Stomach (tissue), 9 donors: ENCODE results near the gene C2CD4A. TPM values are rescaled to one million over a fixed set of nuclear protein-coding genes. Genes with fewer than 3 reads are reported as not detected.

Experiments
- DNase-seq, 2 donors: peaks; one replicate each; pipeline versions ENCODE4 v3.0.0 to v3.0.0-alpha.2; 2013 to 2019
- H3K27ac ChIP-seq, 5 donors: fragments of 200-600 bp in 4 of 5; sonication (generic) in 4 of 5; one replicate each; pipeline ENCODE4 v1.5.1; 2013 to 2019; ENCODE audit warnings: mild to moderate bottlenecking in 1 of 5, moderate library complexity in 1 of 5
- H3K27me3 ChIP-seq, 3 donors: fragments of 200-600 bp; sonication (generic); one replicate each; pipeline ENCODE4 v1.5.1; 2017 to 2019; ENCODE audit warnings: mixed run types in 1 of 3
- H3K36me3 ChIP-seq, 4 donors: fragments of 200-600 bp; sonication (generic); 1 replicate in 3 of 4; 2 replicates in 1 of 4; pipeline ENCODE4 v1.5.1; 2016 to 2019
- H3K4me1 ChIP-seq, 4 donors: fragments of 200-600 bp; sonication (generic); one replicate each; pipeline ENCODE4 v1.5.1; 2016 to 2019
- H3K4me3 ChIP-seq, 4 donors: fragments of 200-600 bp; sonication (generic) in 3 of 4; one replicate each; pipeline ENCODE4 v1.5.1; 2016 to 2019; ENCODE audit warnings: mild to moderate bottlenecking in 1 of 4
- H3K9me3 ChIP-seq, 4 donors: fragments of 200-600 bp; sonication (generic); one replicate each; pipeline ENCODE4 v1.5.1; 2016 to 2019
- EP300 ChIP-seq: sonication (generic); formaldehyde crosslinking; IDR thresholded peaks from one replicate; pipeline ENCODE4 v1.6.1; 2017; ENCODE audit warnings: antibody characterized with exemption
- POLR2A ChIP-seq, 4 donors: fragments of 450-650 bp; IDR thresholded peaks; one replicate each; pipeline ENCODE4 v1.6.1; 2016; ENCODE audit warnings: antibody characterized with exemption in 4 of 4, control low read depth in 2 of 4, mild to moderate bottlenecking in 1 of 4, moderate library complexity in 1 of 4
- POLR2AphosphoS5 ChIP-seq, 3 donors: sonication (generic); formaldehyde crosslinking; IDR thresholded peaks; one replicate each; pipeline ENCODE4 v1.6.1; 2016; ENCODE audit warnings: antibody characterized with exemption in 3 of 3
- WGBS, 5 donors: extraction: QIAGEN DNeasy Blood & Tissue Kit in 3 of 5; methylation state at CpG; one replicate each; pipeline versions ENCODE4 v1.1.5 to v1.1.7; 2013 to 2018; 5-methylcytosine and 5-hydroxymethylcytosine counted together
- intact Hi-C: fragments of 100-400 bp; cut with DNase I; formaldehyde crosslinking; loops from one replicate; pipeline ENCODE4 v1.15.1; 2023; ENCODE audit warnings: low total_unique reads
- polyA plus RNA-seq, 3 donors: library from polyadenylated mRNA; stranded (reverse); fragments of 200-250 nt; gene quantifications; one replicate each; pipeline ENCODE4 v1.2.3, GENCODE V29; 2013
- total RNA-seq, 5 donors: library from RNA; depleted of rRNA; stranded (reverse); fragments of >200 nt; gene quantifications; one replicate each; pipeline versions ENCODE4 v1.1.0 to v1.2.3, GENCODE V29; 2014 to 2016
- TF ChIP-seq, protein P1 (sequence below), 7 experiments: fragments of 450-650 bp in 4 of 7; fragments of 200-600 bp in 3 of 7; sonication (generic) in 3 of 7; IDR thresholded peaks; one replicate each; pipeline ENCODE4 v1.5.1; 2016 to 2019; ENCODE audit warnings: antibody characterized with exemption in 7 of 7, control low read depth in 2 of 7, mild to moderate bottlenecking in 1 of 7
- donor health status: healthy with polysubstance abuse.
- donor health status: Bipolar disorder and iron deficiency.
- donor health status: healthy.

Gene C2CD4A
- total and polyA plus RNA-seq, 8 donors: 0.29 to 3.0 (median 1.8) TPM; not detected in 2

DNA sequence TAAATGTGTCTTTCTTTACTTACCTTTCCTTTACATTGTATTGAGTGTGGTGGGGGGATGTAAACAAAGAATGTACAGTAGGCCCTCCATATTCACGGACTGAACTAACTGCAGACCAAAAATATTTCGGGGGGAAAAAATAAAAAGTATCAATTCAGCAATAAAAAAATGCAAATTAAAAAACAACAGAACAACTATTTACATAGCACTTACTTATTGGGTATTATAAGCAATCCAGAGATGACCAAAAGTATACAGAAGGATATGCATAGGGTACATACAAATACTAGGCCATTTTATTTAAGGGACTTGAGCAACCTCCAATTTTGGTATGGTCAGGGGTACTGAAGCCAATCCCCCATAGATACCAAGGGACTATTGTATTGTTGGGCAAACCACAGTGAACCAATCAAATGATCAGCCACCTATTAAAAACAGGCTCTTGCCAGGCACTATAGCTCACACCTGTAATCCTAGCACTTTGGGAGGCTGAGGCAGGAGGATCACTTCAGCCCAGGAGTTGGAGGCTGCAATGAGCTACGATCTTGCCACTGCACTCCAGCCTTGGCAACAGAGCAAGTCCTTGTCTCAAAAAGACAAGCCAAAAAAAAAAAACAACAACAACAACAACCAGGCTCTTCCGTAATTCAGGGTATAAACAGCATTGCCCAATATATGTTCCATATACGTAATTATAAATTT is 8.3 kb upstream of the C2CD4A start:
- intact Hi-C loops: no loop called here
- TF ChIP-seq POLR2A (IDR thresholded peaks at IDR 0.05): no peak
- TF ChIP-seq, protein P1, sequence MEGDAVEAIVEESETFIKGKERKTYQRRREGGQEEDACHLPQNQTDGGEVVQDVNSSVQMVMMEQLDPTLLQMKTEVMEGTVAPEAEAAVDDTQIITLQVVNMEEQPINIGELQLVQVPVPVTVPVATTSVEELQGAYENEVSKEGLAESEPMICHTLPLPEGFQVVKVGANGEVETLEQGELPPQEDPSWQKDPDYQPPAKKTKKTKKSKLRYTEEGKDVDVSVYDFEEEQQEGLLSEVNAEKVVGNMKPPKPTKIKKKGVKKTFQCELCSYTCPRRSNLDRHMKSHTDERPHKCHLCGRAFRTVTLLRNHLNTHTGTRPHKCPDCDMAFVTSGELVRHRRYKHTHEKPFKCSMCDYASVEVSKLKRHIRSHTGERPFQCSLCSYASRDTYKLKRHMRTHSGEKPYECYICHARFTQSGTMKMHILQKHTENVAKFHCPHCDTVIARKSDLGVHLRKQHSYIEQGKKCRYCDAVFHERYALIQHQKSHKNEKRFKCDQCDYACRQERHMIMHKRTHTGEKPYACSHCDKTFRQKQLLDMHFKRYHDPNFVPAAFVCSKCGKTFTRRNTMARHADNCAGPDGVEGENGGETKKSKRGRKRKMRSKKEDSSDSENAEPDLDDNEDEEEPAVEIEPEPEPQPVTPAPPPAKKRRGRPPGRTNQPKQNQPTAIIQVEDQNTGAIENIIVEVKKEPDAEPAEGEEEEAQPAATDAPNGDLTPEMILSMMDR (IDR thresholded peaks at IDR 0.05): no peak
- no peak for TF ChIP-seq EP300
- no peak for TF ChIP-seq POLR2AphosphoS5 (IDR thresholded peaks at IDR 0.05)
- WGBS, 5 donors: 82 to 89% (median 85%) methylated on average over 5 of the region's 5 CpGs
- H3K36me3 ChIP-seq: no peaks in the 10 kb centered on the region
- no peaks in the 10 kb centered on the region for H3K9me3 ChIP-seq
- no peak for DNase-seq
- H3K27me3 ChIP-seq: no peaks in the 10 kb centered on the region
- H3K4me3 ChIP-seq: peak overlapping the region in 3 of 4 donors; percentile 15 to 93 (median 65)
- peak overlapping the region in 1 of 5 donors; percentile 99 for H3K27ac ChIP-seq
- H3K4me1 ChIP-seq: peaks cover 12 to 52% (median 37%) of the 10 kb centered on the region in 4 donors

DNA sequence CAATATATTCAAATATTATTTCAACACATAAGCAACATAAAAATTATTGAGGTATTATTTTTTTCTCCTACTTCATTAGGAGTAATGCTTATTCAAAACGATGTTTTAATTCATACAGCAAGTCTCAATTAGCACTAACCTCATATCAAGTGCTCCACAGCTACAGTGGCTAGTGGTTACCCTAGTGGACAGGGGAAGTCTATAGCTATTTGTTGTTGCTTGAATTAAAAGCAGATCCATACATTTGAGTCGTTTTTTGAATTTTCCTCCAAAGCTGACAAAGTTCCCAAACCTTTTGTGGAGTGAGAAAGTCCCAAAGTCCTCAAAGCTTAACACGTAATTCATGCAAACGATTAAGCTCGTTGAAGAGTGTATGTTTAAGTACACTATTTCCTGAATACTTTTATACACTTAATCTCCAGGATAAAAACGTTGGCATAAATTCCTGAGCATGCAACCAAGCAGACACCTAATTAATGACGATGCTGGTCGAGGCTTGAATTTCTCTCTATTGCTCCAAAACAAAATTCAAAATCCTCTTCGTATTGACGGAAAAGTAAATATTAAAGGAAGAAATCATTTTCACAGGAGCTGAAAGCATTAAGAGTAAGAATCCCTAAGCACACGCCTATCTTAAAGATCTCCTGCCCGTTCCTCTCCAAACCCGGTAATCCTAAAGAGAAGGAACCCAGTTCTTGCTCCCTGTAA is 7.5 kb upstream of the C2CD4A start:
- H3K27ac ChIP-seq: peak overlapping the region; percentile 89 to 99 (median 95)
- peak overlapping the region; percentile 64 to 93 (median 75) for H3K4me3 ChIP-seq
- no peak for TF ChIP-seq POLR2A (IDR thresholded peaks at IDR 0.05)
- no peak for TF ChIP-seq POLR2AphosphoS5 (IDR thresholded peaks at IDR 0.05)
- TF ChIP-seq EP300: no peak
- H3K9me3 ChIP-seq: no peaks in the 10 kb centered on the region
- intact Hi-C loops: no loop called here
- WGBS, 5 donors: 2 to 5% (median 3%) methylated on average over 13 of the region's 13 CpGs
- H3K4me1 ChIP-seq: peaks cover 8 to 51% (median 33%) of the 10 kb centered on the region in 4 donors
- no peaks in the 10 kb centered on the region for H3K27me3 ChIP-seq
- no peaks in the 10 kb centered on the region for H3K36me3 ChIP-seq
- peak in 1 of 2 donors; percentile 20 for DNase-seq

DNA sequence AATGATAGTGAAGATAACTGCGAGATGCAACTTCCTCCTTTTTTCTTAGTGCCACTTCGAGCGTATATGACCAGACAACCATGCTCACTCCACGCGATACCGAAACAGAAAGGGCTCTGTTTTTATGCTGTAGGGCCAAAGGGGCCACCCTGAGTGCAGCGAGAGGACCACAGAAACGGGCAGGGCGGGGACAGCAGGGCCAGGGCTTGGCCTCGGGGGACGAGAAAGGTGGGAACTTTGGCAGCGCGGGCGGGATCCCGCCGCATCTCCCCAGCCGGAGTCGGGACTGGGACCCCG is 7.0 kb upstream of the C2CD4A start:
- H3K4me3 ChIP-seq: peak overlapping the region; percentile 64 to 93 (median 75)
- TF ChIP-seq EP300 (no peak), POLR2AphosphoS5 (IDR thresholded peaks at IDR 0.05) (peak in 1 of 3 donors; percentile 0), POLR2A (IDR thresholded peaks at IDR 0.05) (no peak)
- TF ChIP-seq, protein P1 (IDR thresholded peaks at IDR 0.05): no peak
- no peaks in the 10 kb centered on the region for H3K9me3 ChIP-seq
- H3K4me1 ChIP-seq: peaks cover 8 to 51% (median 33%) of the 10 kb centered on the region in 4 donors
- H3K27ac ChIP-seq: peak overlapping the region; percentile 89 to 99 (median 95)
- DNase-seq: peak; percentile 55 to 83
- no peaks in the 10 kb centered on the region for H3K36me3 ChIP-seq
- H3K27me3 ChIP-seq: no peaks in the 10 kb centered on the region
- 0% methylated on average over 10 to 19 of the region's 19 CpGs for WGBS, 5 donors
- intact Hi-C loops: no loop called here

DNA sequence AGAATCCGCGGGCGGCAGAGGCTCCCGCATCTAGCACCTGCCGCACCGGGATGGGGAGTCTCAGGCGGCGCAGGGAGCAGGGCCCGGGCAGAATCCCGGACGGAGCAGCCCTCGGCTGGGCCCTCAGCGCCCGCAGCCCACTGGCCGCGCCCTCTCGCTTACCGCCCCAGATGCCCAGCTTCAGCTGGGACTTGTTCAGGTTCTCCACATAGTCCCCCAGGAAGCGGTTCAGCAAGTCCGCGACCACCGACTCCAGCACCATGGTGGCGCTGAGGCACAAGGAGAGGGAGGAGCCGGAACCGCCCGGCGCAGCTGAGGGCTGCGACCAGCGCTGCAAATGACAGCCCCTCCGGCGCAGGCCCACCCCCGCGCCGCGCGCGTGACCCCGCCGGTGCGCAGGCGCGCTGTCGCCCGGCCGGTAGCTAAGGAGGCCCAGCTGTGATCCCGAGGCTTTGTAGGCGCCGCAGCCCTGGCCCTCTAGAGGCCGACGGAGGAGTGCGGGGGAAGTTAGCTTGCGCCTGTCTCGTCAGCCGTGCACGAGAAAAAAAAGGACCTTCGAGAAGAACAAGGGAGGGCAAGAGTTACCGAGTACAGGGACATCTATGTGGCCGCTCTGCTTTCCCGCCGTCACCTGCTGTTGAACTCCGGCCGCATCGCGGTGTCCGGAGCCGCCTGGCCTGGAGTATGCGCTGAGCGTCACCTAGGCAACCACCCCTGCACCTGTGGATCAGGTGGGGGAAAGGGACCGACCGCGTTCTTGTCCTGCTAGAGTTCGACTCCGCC is 6.5 kb upstream of the C2CD4A start, which contains the start of gene VPS13C:
Gene VPS13C, minus strand, starts transcription at position 335 of the 783 bp plus-strand sequence. Its CDS starts 73 bp downstream, at position 262.
- Histone ChIP-seq H3K27me3 (no peaks in the 10 kb centered on the region), H3K27ac (peak within 1 kb of the TSS; percentile 89 to 99 (median 95)), H3K4me3 (peak within 1 kb of the TSS; percentile 64 to 93 (median 75)), H3K9me3 (no peaks in the 10 kb centered on the region), H3K4me1 (peaks cover 8 to 48% (median 32%) of the 10 kb centered on the region in 4 donors), H3K36me3 (no peaks in the 10 kb centered on the region)
- intact Hi-C loops: no loop called here
- DNase-seq: peak; percentile 93 to 98
- TF ChIP-seq, protein P1 (IDR thresholded peaks at IDR 0.05): peak in 5 of 7 experiments; percentile 67 to 88 (median 75)
- TF ChIP-seq POLR2A (IDR thresholded peaks at IDR 0.05) (peak in 1 of 4 donors; percentile 60), EP300 (no peak), POLR2AphosphoS5 (IDR thresholded peaks at IDR 0.05) (peak; percentile 88 to 89 (median 89))
- 0 to 1% (median 0%) methylated on average over 18 to 73 of the region's 73 CpGs for WGBS, 5 donors
